DND-41 (cell line): Measurements from ENCODE around the gene TMEM217.

Source experiments
- ATAC-seq: fragments of 200-7000 bp; cut with Tn5 transposase; 3 replicates; pipeline ENCODE4 v1.9.1; 2021; ENCODE audit warnings: low read depth; ENCODE audit not compliant: insufficient read depth
- DNase-seq: peaks from one replicate; pipeline ENCODE4 v3.0.0-alpha.2; 2020
- H2AFZ ChIP-seq: 2 replicates; pipeline ENCODE4 v1.6.0; 2012; ENCODE audit warnings: low read depth, low read length
- H3K27ac ChIP-seq: 2 replicates; pipeline ENCODE4 v1.5.1; 2012; ENCODE audit warnings: low read length, inconsistent platforms
- H3K27me3 ChIP-seq: fragments of 200-600 bp; sonication (generic); 2 replicates; pipeline ENCODE4 v1.6.0; 2012; ENCODE audit warnings: low read length, mild to moderate bottlenecking, inconsistent platforms; ENCODE audit not compliant: insufficient read depth, poor library complexity
- H3K36me3 ChIP-seq: 2 replicates; pipeline ENCODE4 v1.5.1; 2012; ENCODE audit warnings: low read length, inconsistent platforms; ENCODE audit not compliant: insufficient read depth
- H3K4me1 ChIP-seq: 2 replicates; pipeline ENCODE4 v1.5.1; 2012; ENCODE audit warnings: mild to moderate bottlenecking, low read length; ENCODE audit not compliant: insufficient read depth
- H3K4me2 ChIP-seq: 2 replicates; pipeline ENCODE4 v1.6.0; 2012; ENCODE audit warnings: mild to moderate bottlenecking, moderate library complexity, low read length, inconsistent platforms; ENCODE audit not compliant: insufficient read depth
- H3K4me3 ChIP-seq, 2 experiments: fragments of 200-600 bp in 1 of 2; shearing (Covaris generic) in 1 of 2; 2 replicates each; pipeline ENCODE4 v1.5.1; 2012 to 2016; ENCODE audit warnings: inconsistent platforms in 2 of 2, low read length in 2 of 2, mild to moderate bottlenecking in 2 of 2, low read depth in 1 of 2, moderate library complexity in 1 of 2
- H3K79me2 ChIP-seq: 2 replicates; pipeline ENCODE4 v1.6.0; 2012; ENCODE audit warnings: low read length, inconsistent platforms; ENCODE audit not compliant: insufficient read depth
- H3K9ac ChIP-seq: 2 replicates; pipeline ENCODE4 v1.6.0; 2012; ENCODE audit warnings: low read depth, mild to moderate bottlenecking, inconsistent platforms, low read length, moderate library complexity
- H3K9me3 ChIP-seq: 2 replicates; pipeline ENCODE4 v1.5.1; 2012; ENCODE audit warnings: low read length, moderate library complexity, mild to moderate bottlenecking, inconsistent platforms; ENCODE audit not compliant: insufficient read depth, severe bottlenecking
- H4K20me1 ChIP-seq: 2 replicates; pipeline ENCODE4 v1.6.0; 2012; ENCODE audit warnings: low read length; ENCODE audit not compliant: insufficient read depth
- EZH2 ChIP-seq: IDR thresholded peaks from 3 replicates; pipeline ENCODE4 v1.6.1; 2012; ENCODE audit warnings: borderline replicate concordance, low read depth, mild to moderate bottlenecking, moderate library complexity, low read length, inconsistent platforms; ENCODE audit not compliant: severe bottlenecking
- TF ChIP-seq, protein P1 (sequence below): IDR thresholded peaks from 2 replicates; pipeline ENCODE4 v1.5.1; 2012; ENCODE audit warnings: borderline replicate concordance, low read length, moderate library complexity, mild to moderate bottlenecking; ENCODE audit not compliant: poor library complexity, severe bottlenecking; ENCODE audit errors: extremely low read depth

Gene TMEM217

DNA sequence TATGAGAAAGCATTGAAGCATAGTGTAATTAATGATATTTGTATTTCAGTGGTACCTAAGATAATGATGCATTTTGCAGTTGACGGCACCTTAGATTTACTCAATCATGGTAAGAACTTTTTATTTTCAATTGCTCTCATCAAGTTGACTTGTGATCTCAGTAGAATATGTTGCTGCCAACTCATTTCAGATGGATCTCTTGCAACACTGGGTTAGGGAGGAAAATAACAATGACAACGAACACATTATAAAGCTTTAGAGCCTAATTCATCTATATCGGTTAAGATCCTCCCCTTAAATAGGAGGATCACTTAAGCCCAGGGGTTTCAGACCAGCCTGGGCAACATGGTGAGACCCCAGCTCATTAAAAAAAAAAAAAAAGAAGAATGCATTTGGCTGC is 18.4 kb downstream of the TMEM217 start:
- Histone ChIP-seq H3K36me3 (no peaks in the 10 kb centered on the region), H2AFZ (no peak overlapping the region), H4K20me1 (no peaks in the 10 kb centered on the region), H3K27me3 (no peaks in the 10 kb centered on the region), H3K4me3 (no peak overlapping the region), H3K4me1 (peaks cover 20% of the 10 kb centered on the region), H3K79me2 (peaks cover 2% of the 10 kb centered on the region), H3K9ac (0 out of 2 replicates have a peak overlapping the region, but pooled peaks have one; percentile 12), H3K4me2 (no peak overlapping the region), H3K27ac (peak overlapping the region; percentile 20), H3K9me3 (no peaks in the 10 kb centered on the region)
- DNase-seq, result no peak
- TF ChIP-seq, protein P1, sequence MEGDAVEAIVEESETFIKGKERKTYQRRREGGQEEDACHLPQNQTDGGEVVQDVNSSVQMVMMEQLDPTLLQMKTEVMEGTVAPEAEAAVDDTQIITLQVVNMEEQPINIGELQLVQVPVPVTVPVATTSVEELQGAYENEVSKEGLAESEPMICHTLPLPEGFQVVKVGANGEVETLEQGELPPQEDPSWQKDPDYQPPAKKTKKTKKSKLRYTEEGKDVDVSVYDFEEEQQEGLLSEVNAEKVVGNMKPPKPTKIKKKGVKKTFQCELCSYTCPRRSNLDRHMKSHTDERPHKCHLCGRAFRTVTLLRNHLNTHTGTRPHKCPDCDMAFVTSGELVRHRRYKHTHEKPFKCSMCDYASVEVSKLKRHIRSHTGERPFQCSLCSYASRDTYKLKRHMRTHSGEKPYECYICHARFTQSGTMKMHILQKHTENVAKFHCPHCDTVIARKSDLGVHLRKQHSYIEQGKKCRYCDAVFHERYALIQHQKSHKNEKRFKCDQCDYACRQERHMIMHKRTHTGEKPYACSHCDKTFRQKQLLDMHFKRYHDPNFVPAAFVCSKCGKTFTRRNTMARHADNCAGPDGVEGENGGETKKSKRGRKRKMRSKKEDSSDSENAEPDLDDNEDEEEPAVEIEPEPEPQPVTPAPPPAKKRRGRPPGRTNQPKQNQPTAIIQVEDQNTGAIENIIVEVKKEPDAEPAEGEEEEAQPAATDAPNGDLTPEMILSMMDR, result no peak
- TF ChIP-seq EZH2, result no peak
- no peak for ATAC-seq

DNA sequence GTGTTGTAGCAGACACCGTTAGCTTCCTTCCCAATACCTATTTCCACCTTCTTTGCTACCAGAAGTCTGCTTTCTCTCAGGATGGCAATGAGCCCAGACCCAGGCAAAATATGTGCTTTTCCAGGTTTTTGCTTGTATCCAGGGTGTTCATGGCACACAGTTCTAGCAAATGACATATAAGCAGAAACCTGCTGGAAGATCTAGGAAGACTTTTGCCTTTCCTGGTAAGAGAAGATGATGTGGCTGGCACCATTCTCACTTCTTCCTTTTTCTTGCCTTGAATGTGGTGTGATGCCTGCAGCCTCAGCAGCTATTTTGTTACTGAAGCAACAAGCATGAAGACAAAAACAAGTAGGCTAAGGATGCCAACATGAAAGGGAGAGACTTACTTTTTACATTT is 19.6 kb downstream of the TMEM217 start:
- H3K9me3 ChIP-seq, result no peaks in the 10 kb centered on the region
- H2AFZ ChIP-seq, result no peak overlapping the region
- H3K4me2 ChIP-seq, result no peak overlapping the region
- ATAC-seq, result no peak
- no peaks in the 10 kb centered on the region for H4K20me1 ChIP-seq
- H3K27ac ChIP-seq, result peak overlapping the region; percentile 39; the same call in 1 of the 2 replicates
- peaks cover 20% of the 10 kb centered on the region for H3K4me1 ChIP-seq
- no peak for DNase-seq
- peaks cover 2% of the 10 kb centered on the region for H3K79me2 ChIP-seq
- TF ChIP-seq, protein P1, result no peak
- no peak for TF ChIP-seq EZH2
- H3K27me3 ChIP-seq, result no peaks in the 10 kb centered on the region
- no peak overlapping the region for H3K4me3 ChIP-seq
- no peaks in the 10 kb centered on the region for H3K36me3 ChIP-seq
- no peak overlapping the region for H3K9ac ChIP-seq

DNA sequence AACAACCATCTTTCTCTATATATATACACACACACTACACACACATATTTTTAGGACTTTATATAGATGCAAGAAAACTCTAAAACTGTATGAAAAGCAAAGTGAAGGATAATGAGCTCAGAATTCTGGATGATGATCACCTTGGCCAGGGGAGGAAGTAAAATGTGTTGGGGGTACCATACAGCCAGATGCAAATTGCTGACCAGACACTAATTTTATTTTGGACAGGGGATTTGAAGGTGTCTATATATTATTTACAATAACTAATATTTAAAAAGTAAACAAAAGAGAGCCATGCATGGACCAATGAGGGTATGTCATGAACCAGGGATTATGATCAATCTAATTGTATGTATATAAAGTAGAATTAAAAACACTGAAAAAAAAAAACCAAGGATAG is 20.2 kb downstream of the TMEM217 start:
- Histone ChIP-seq H3K4me2 (no peak overlapping the region), H3K4me3 (no peak overlapping the region), H3K36me3 (no peaks in the 10 kb centered on the region), H3K27ac (no peak overlapping the region), H3K9me3 (no peaks in the 10 kb centered on the region), H3K27me3 (no peaks in the 10 kb centered on the region), H3K79me2 (peaks cover 2% of the 10 kb centered on the region), H3K4me1 (peaks cover 20% of the 10 kb centered on the region), H3K9ac (no peak overlapping the region), H2AFZ (no peak overlapping the region), H4K20me1 (no peaks in the 10 kb centered on the region)
- DNase-seq (no peak), ATAC-seq (no peak)
- TF ChIP-seq EZH2, result no peak
- TF ChIP-seq, protein P1, result no peak

DNA sequence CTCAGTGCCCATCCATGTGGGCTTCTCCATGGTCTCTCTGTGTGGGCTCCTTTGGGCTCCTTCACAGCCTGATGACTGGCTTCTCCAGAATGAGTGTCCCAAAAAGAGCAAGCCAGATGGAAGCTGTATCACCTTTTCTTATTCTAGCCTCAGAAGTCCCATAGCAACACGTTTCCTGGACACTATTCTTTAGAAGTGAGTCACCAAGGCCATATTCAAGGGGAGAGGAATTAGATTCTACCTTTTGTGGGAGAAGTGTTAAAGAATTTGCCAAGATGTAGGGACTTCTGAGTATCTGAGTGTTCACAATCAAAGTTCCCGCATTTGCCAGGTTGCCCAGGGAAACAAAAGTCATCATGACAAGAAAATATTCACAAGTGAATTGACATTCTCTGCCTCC is 21.0 kb downstream of the TMEM217 start:
- no peak for DNase-seq
- Histone ChIP-seq H3K27ac (peak overlapping the region; percentile 11; the same call in 1 of the 2 replicates), H3K9me3 (no peaks in the 10 kb centered on the region), H3K79me2 (peaks cover 2% of the 10 kb centered on the region), H3K36me3 (no peaks in the 10 kb centered on the region), H3K4me1 (peaks cover 20% of the 10 kb centered on the region), H4K20me1 (no peaks in the 10 kb centered on the region), H3K27me3 (no peaks in the 10 kb centered on the region), H3K9ac (no peak overlapping the region), H3K4me3 (no peak overlapping the region), H2AFZ (no peak overlapping the region), H3K4me2 (no peak overlapping the region)
- no peak for TF ChIP-seq EZH2
- TF ChIP-seq, protein P1, result no peak
- no peak for ATAC-seq
